HL-60/S4 (cell line): ENCODE data around the gene LGALS1.
"Not testable (repeated sequence)": the region's sequence is repeated elsewhere in the genome, so short reads cannot be mapped to it uniquely, and the experiment has no call there.

Source experiments
- in situ Hi-C: fragments of 300-500 bp; cut with MboI; formaldehyde crosslinking; loops from 2 replicates; pipeline ENCODE4 v1.14.3; 2022; ENCODE audit warnings: low sequenced_read_pairs

Gene LGALS1

GRCh38 chr22:37684803-37685615 is 9.6 kb downstream of the LGALS1 start:
- in situ Hi-C loops: no loop called here

GRCh38 chr22:37686002-37686982 is 10.9 kb downstream of the LGALS1 start, which contains the start of gene NOL12:
Gene NOL12 (plus strand): TSS chr22:37686343. CDS start chr22:37686393, 50 bp downstream.
- in situ Hi-C loops: no loop called here

GRCh38 chr22:37690407-37690806 is 15.0 kb downstream of the LGALS1 start:
- in situ Hi-C loops: no loop called here

GRCh38 chr22:37690901-37691504 is 15.6 kb downstream of the LGALS1 start:
- in situ Hi-C loops: no loop called here

- in situ Hi-C loops: no loop called here
These were observed 17.3 kb downstream of the LGALS1 start for GRCh38 chr22:37692627-37693285.

- in situ Hi-C loops: not testable (repeated sequence)
These were observed 18.7 kb downstream of the LGALS1 start for GRCh38 chr22:37694131-37694530.

- in situ Hi-C loops: not testable (repeated sequence)
These were observed 20.8 kb downstream of the LGALS1 start for GRCh38 chr22:37696260-37696656.

- in situ Hi-C loops: no loop called here
These were observed 21.5 kb downstream of the LGALS1 start, which contains the start of gene TRIOBP for GRCh38 chr22:37696657-37697537. Gene TRIOBP (plus strand): TSS chr22:37697048. CDS start chr22:37701366, 4,318 bp downstream.

GRCh38 chr22:37697538-37697835 is 22.1 kb downstream of the LGALS1 start:
- in situ Hi-C loops: no loop called here

- in situ Hi-C loops: no loop called here
These were observed 25.8 kb downstream of the LGALS1 start for GRCh38 chr22:37701141-37701786.

- in situ Hi-C loops: no loop called here
These were observed 28.5 kb downstream of the LGALS1 start for GRCh38 chr22:37703906-37704305.

GRCh38 chr22:37704645-37705044 is 29.2 kb downstream of the LGALS1 start:
- in situ Hi-C loops: no loop called here

GRCh38 chr22:37705205-37705604 is 29.8 kb downstream of the LGALS1 start:
- in situ Hi-C loops: no loop called here

- in situ Hi-C loops: no loop called here
These were observed 33.4 kb downstream of the LGALS1 start for GRCh38 chr22:37708580-37709444.

- in situ Hi-C loops: no loop called here
These were observed 34.0 kb downstream of the LGALS1 start for GRCh38 chr22:37709445-37709765.

GRCh38 chr22:37710675-37711074 is 35.2 kb downstream of the LGALS1 start:
- in situ Hi-C loops: no loop called here

- in situ Hi-C loops: no loop called here
These were observed 36.1 kb downstream of the LGALS1 start for GRCh38 chr22:37711490-37711889.

GRCh38 chr22:37713761-37714160 is 38.3 kb downstream of the LGALS1 start:
- in situ Hi-C loops: no loop called here
